ENCODE results near the gene SH3TC1.

The SH3TC1 gene

DNA sequence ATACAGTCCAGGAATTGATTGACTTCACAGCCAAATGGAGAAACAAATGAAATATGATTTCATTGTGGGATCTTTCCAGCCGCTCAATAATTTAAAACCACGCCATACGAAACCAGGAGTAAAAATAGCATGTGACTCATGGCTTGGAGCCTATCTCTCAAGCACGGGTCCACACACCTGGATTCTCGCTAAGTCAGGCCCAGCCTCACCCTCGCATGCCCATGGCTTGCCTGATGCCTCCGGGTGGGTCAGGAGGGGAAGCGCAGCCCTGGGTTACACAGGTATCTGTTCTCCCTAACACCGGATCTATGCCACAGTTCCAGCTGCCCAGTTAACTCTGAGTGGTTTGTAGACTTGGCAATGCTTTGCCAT is 34.9 kb upstream of the SH3TC1 start:
- DNase-seq (ENCODE audit: low read depth), result no peak

- no peak for DNase-seq (ENCODE audit: low read depth)
These were observed 34.4 kb upstream of the SH3TC1 start for GRCh38 chr4:8164687-8165086.

DNA sequence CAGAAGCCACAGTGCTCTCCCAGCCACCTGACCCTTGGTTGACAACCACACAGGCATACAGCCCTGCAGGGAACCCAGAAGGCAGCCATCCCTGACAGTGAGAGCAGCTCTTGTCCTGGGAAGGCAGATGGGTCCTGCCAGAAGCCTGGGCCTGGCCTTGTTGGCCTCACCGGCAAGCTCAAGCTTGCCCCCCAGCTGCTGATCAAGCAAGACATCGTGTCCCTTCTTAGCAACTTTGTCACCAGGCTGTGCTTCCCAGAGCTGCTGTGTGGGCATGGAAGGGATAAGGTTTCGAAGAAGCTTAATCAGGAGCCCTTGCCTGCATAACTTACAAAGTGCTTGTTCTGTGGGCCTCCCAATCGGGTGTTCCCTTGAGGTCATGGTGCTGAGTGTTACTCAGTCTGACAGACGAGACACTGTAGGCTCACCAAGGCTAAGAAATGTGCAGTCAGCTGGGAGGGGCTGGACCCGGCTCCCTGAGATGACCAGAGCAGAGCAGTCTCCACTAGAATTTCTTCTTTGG is 33.7 kb upstream of the SH3TC1 start:
- DNase-seq (ENCODE audit: low read depth), result no peak

GRCh38 chr4:8167291-8167690 is 31.8 kb upstream of the SH3TC1 start:
- DNase-seq (ENCODE audit: low read depth), result no peak

GRCh38 chr4:8167815-8168214 is 31.3 kb upstream of the SH3TC1 start:
- no peak for DNase-seq (ENCODE audit: low read depth)

DNA sequence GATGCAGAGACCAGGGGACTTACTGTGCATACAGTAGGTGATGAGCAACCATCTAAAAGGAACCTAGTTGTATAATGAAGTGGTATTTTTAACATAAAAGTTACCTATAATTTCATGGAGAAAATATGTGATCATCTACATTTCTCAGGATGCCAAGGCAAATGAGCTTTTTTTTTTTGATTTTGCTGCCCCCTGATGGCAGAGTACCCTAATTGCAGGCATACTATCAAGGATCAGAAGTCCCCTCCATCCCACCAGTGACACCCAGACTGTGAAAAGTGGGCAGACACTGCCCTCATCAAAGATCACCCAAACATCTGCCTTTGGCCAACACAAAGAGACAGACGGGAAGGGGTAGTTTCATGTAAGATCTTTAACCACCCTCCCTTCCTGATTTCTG is 30.9 kb upstream of the SH3TC1 start:
- no peak for DNase-seq (ENCODE audit: low read depth)

GRCh38 chr4:8168832-8169598 is 30.1 kb upstream of the SH3TC1 start:
- DNase-seq (ENCODE audit: low read depth), result no peak

DNA sequence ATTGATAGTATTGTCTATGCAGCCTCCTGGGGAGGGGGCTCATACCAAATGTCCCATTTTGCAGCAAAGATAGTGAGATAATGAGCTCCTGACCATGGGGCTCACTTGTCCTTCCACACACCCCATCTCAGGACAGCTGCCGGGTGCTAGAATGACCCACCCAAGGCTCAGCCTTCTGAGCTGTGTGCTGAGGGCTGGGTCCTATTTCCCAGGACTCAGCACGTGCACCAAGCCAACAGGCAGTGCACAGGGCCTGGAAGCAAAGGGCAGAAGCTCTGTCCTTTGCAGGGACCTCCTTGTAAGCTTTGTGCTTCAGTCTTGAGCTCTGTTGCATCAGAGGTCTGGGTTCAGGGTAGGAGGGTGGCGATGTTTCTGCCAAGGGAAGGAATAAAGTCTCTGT is 29.3 kb upstream of the SH3TC1 start:
- no peak for DNase-seq (ENCODE audit: low read depth)

DNA sequence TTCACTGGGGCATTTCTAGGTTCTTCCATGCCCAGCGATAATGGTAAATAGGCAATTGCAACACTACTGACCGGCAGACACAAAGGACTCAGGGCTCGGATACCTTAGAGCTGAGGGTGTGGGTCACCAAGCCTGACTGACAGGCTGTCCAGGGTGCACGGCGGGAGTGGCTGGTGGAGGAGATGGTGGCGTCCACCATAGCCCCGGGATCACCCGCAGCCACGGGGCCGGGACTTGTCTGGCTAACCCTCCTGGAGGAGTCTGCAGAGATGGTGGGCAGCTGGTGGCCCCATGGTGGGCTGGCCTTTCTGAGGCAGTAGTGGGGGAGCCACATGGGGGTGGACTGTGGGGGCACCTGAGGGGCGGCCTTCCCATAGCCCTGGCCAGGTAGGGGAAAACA is 28.7 kb upstream of the SH3TC1 start:
- DNase-seq (ENCODE audit: low read depth), result no peak

GRCh38 chr4:8171266-8171665 is 27.8 kb upstream of the SH3TC1 start:
- DNase-seq (ENCODE audit: low read depth), result no peak

- DNase-seq (ENCODE audit: low read depth), result no peak
These were observed 26.8 kb upstream of the SH3TC1 start for GRCh38 chr4:8171984-8172924.

DNA sequence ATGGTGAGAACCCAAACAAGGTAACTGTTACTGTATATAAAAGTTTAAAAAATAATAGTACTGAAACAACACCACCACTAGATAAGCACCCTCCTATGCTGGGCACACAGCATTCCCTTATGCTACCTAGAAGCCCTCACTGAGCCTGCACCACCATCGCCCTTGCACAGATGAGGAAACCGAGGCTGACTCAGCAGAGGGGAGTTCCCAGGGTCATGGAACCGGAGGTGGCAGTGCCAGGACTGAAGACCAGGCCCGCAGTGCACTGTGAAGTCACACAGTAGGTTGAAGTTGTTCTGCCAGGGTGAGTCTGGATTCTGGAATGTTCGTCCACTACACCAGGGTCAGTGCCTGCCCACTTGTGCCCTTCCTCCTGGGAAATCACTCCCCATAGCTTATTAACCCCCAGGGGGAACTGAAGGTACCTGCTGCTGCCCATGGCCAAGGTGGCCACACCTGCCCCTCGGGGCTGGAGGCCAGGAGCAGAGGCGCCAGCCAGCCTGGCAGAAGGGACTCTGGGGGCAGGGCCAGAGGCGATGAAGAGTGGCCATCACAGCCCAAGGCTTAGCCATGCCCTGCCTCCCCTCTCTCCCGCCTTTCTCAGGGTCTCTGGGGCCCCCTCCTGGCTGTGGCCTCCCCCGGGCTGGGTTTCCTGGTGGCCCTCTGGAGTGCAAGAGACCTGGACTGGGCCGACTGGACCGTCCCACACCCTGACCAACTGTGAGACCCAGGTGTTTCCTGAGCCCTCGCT is 25.4 kb upstream of the SH3TC1 start:
- no peak for DNase-seq (ENCODE audit: low read depth)

- DNase-seq (ENCODE audit: low read depth), result no peak
These were observed 24.1 kb upstream of the SH3TC1 start for GRCh38 chr4:8174970-8175369.

DNA sequence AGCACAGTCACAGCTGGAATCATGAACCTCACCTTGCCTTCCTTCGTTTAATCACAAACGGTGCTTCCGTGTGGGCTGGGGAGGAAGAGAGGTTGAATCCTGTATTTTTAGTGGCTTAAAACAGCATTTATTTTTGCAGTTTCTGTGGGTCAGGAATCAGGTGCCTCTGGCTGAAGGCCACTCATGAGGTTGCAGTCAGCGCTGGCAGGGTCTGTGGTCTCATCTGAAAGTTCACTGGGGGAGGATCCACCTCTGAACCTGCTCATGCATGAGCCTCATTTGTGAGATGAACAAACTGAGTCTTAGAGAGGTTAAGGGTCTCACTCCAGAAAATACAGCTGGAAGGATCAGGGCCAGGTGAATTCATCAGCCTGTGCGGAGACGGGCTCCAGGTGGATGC is 23.4 kb upstream of the SH3TC1 start:
- DNase-seq (ENCODE audit: low read depth), result no peak

GRCh38 chr4:8176547-8177399 is 22.3 kb upstream of the SH3TC1 start:
- DNase-seq (ENCODE audit: low read depth), result no peak

GRCh38 chr4:8177552-8177951 is 21.5 kb upstream of the SH3TC1 start:
- no peak for DNase-seq (ENCODE audit: low read depth)

- DNase-seq (ENCODE audit: low read depth), result no peak
These were observed 21.1 kb upstream of the SH3TC1 start for GRCh38 chr4:8177956-8178355.

GRCh38 chr4:8179074-8179473 is 20.0 kb upstream of the SH3TC1 start:
- DNase-seq (ENCODE audit: low read depth), result no peak

GRCh38 chr4:8179771-8180170 is 19.3 kb upstream of the SH3TC1 start:
- DNase-seq (ENCODE audit: low read depth), result no peak

DNA sequence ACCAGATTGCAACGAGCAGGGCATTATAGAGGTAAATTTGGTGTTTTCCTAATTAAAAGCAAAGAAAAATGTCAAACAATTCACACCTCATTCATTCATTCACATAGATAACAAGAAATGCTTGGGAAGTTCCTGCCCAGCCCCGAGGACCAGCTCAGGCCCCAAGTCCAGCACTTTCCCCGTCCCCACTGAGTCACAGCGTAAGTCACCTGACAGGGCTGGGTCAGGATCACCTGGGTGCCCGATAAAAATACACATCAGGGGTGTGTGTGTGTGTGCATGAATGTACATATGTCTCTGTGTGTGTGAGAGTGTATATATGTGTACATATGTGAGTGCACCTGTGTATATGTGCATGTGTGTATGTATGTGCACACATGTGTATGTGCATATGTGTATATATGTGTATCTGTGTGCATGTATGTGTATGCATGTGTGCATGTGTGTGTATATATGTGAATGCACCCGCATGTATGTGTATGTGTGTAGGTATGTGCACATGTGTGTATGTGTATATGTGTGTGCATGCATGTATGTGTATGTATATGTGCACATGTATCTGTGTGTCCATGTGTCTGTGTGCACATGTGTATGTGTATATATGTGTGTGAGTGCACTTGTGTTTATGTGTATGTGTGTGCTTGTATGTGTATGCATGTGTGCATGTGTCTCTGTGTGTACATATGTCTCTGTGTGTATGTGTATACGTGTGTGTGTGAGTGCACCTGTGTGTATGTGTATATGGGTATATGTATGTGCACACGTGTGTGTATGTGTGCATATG is 18.6 kb upstream of the SH3TC1 start:
- DNase-seq (ENCODE audit: low read depth), result no peak

DNA sequence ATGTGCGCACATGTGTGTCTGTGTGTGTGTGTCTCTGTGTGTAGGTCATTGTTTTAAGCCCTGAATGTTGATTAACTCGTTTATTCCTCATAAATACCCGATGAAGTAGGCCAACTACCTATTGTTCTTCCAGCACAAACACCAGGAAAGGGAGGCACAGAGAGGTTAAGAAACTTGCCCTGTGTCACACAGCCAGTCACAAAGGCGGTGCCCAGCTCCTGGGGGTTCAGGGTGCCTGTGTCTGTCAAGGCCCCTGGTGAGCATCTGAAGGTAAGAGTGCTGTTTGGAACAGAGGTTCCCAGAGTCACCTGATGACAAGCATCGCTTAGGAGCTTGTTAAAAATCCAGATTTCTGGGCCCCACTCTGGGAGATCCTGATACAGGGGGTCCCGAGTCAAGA is 18.0 kb upstream of the SH3TC1 start:
- no peak for DNase-seq (ENCODE audit: low read depth)
